ENCODE data around the gene DNAJC5.
"Not testable (repeated sequence)": the region's sequence is repeated elsewhere in the genome, so short reads cannot be mapped to it uniquely, and the experiment has no call there.

DNAJC5 gene

GRCh38 chr20:63929071-63929470, 34.1 kb downstream of the DNAJC5 start:
- H3K9ac ChIP-seq (ENCODE audit: low read depth, low read length): no peak overlapping the region
- no peaks in the 10 kb centered on the region for H3K9me3 ChIP-seq (ENCODE audit: control insufficient read depth, insufficient read depth, low read length)
- peaks cover 4% of the 10 kb centered on the region for H3K36me3 ChIP-seq (ENCODE audit: insufficient read depth, low read length)
- no peaks in the 10 kb centered on the region for H3K4me1 ChIP-seq (ENCODE audit: insufficient read depth, low read length)

- H3K9ac ChIP-seq (ENCODE audit: low read depth, low read length); H3K4me1 ChIP-seq (ENCODE audit: insufficient read depth, low read length); H3K36me3 ChIP-seq (ENCODE audit: insufficient read depth, low read length); H3K9me3 ChIP-seq (ENCODE audit: control insufficient read depth, insufficient read depth, low read length): not testable (repeated sequence)
Measured at GRCh38 chr20:63929473-63929883, 34.6 kb downstream of the DNAJC5 start.

- Histone ChIP-seq H3K9ac (ENCODE audit: low read depth, low read length) (no peak overlapping the region), H3K4me1 (ENCODE audit: insufficient read depth, low read length) (no peaks in the 10 kb centered on the region), H3K9me3 (ENCODE audit: control insufficient read depth, insufficient read depth, low read length) (no peaks in the 10 kb centered on the region), H3K36me3 (ENCODE audit: insufficient read depth, low read length) (peaks cover 8% of the 10 kb centered on the region)
Measured at GRCh38 chr20:63930971-63931553, 36.1 kb downstream of the DNAJC5 start.

GRCh38 chr20:63931735-63932134, 36.8 kb downstream of the DNAJC5 start:
- no peaks in the 10 kb centered on the region for H3K9me3 ChIP-seq (ENCODE audit: control insufficient read depth, insufficient read depth, low read length)
- no peaks in the 10 kb centered on the region for H3K4me1 ChIP-seq (ENCODE audit: insufficient read depth, low read length)
- H3K9ac ChIP-seq (ENCODE audit: low read depth, low read length): no peak overlapping the region
- peaks cover 8% of the 10 kb centered on the region for H3K36me3 ChIP-seq (ENCODE audit: insufficient read depth, low read length)

GRCh38 chr20:63932606-63933160, 37.8 kb downstream of the DNAJC5 start:
- H3K9ac ChIP-seq (ENCODE audit: low read depth, low read length): no peak overlapping the region
- H3K9me3 ChIP-seq (ENCODE audit: control insufficient read depth, insufficient read depth, low read length): no peaks in the 10 kb centered on the region
- H3K36me3 ChIP-seq (ENCODE audit: insufficient read depth, low read length): peaks cover 8% of the 10 kb centered on the region
- H3K4me1 ChIP-seq (ENCODE audit: insufficient read depth, low read length): no peaks in the 10 kb centered on the region; the same call in 1 of the 2 replicates

DNA sequence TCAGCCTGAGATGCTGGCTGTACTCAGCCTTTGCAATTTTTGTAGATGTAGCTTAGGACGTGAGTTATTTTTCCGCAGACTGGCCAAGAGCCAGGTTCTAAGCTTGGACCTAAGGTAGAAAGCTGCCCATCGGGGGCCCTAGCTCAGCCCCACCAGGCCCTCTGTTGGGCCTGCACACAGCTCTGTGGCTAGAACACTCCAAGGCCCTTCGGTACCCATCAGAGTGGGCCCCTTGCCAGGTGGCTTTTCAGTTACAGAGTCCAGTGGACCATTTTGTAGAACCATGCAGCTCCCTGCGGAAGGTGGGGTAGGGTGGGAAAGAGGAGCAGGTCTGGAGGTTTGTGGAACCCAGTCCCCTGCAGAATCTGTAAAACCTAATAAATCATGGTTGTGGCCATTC, 38.7 kb downstream of the DNAJC5 start:
- peaks cover 8% of the 10 kb centered on the region for H3K36me3 ChIP-seq (ENCODE audit: insufficient read depth, low read length)
- no peaks in the 10 kb centered on the region for H3K9me3 ChIP-seq (ENCODE audit: control insufficient read depth, insufficient read depth, low read length)
- no peak overlapping the region for H3K9ac ChIP-seq (ENCODE audit: low read depth, low read length)
- no peaks in the 10 kb centered on the region; the same call in 1 of the 2 replicates for H3K4me1 ChIP-seq (ENCODE audit: insufficient read depth, low read length)

GRCh38 chr20:63934271-63935068, 39.5 kb downstream of the DNAJC5 start:
- Histone ChIP-seq H3K9ac (ENCODE audit: low read depth, low read length) (no peak overlapping the region), H3K36me3 (ENCODE audit: insufficient read depth, low read length) (peaks cover 8% of the 10 kb centered on the region), H3K4me1 (ENCODE audit: insufficient read depth, low read length) (no peaks in the 10 kb centered on the region; the same call in 1 of the 2 replicates), H3K9me3 (ENCODE audit: control insufficient read depth, insufficient read depth, low read length) (no peaks in the 10 kb centered on the region)

DNA sequence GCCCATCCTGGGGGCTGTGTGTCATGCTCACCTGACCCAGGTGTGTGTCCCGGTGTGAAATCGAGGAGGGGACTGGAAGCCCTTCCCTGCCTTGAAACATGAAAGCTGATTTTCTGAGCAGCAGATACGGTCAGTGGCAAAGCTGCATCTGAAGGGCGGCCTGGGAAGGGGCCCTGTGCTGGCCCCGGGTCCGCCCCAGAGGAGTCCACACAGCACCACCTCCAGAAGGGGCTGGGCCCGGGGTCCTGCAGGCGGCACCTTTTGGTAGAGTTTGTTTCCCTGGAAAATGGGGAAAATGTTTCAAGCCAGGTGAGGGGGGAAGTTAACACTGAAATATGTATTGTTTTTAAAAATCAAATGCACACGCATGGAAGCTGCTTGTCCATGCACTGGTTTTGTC, 40.5 kb downstream of the DNAJC5 start:
- H3K36me3 ChIP-seq (ENCODE audit: insufficient read depth, low read length): peaks cover 4% of the 10 kb centered on the region; the same call in 1 of the 2 replicates
- H3K9ac ChIP-seq (ENCODE audit: low read depth, low read length): no peak overlapping the region
- no peaks in the 10 kb centered on the region for H3K9me3 ChIP-seq (ENCODE audit: control insufficient read depth, insufficient read depth, low read length)

DNA sequence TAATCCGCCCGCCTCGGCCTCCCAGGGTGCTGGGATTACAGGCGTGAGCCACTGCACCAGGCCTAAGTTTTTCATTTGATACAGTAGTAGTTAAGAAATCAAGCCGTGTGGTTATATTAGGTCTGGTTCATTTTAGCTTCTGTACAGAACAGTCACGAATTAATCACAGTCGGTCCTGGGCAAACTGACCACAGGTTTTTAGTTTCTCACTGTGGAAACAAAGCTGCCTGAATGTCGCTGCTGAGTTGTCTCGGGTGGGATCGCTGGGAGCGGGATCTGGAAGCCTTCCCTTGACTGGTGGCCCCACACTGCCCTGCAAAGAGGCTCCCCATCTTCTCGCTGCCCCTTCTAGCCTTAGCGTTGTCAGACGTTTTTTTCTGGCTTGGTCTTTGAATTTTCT, 42.7 kb downstream of the DNAJC5 start:
- Histone ChIP-seq H3K4me1 (ENCODE audit: insufficient read depth, low read length) (no peaks in the 10 kb centered on the region; the same call in 1 of the 2 replicates), H3K36me3 (ENCODE audit: insufficient read depth, low read length) (peaks cover 4% of the 10 kb centered on the region; the same call in 1 of the 2 replicates), H3K9ac (ENCODE audit: low read depth, low read length) (no peak overlapping the region), H3K9me3 (ENCODE audit: control insufficient read depth, insufficient read depth, low read length) (no peaks in the 10 kb centered on the region)

More for the DNA sequence above, 40.5 kb downstream of the DNAJC5 start:
- no peaks in the 10 kb centered on the region; the same call in 1 of the 2 replicates for H3K4me1 ChIP-seq (ENCODE audit: insufficient read depth, low read length)

DNA sequence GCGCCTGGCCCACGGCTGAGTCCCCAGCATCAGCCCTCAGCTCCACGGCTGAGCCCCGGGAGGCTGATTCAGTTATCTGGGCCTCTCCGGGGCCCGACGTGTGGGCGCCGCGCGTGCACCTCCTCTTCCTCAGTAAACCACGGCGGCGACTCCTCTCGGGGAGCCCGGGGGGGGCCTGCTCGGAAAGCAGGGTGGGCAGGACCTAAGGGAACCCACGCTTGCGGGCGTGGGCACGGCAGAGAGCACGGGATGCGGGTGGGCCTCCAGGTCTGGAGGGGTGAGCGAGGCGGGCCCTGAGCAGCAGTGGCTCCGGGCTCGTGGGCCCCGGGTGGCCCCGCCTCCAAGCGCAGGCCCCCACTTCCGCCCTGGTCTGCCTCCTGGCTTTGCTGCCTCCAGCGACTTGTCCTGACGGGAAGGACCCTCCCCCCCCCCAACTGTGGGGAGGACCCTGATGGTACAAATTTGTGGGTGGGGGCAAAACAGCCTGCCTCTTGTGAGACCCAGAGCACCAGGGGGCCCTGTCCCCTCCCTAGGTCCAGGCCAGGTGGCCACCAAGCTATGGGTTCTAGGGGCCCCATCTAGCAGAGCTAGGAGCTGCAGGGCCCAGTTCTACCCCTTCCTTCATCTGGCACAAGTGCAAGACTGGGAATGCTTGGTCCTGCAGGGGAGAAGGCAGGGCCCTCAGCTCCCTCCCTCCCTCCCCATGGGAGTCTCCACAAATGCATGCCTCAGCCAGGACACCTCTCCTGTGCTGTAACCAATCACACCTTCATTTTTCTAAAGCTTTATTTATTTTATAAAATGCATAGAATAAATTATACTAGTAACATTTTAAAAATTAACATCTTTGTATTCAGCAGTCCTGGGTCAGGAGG, 44.4 kb downstream of the DNAJC5 start:
- Histone ChIP-seq H3K4me1 (ENCODE audit: insufficient read depth, low read length) (peaks cover 8% of the 10 kb centered on the region; the same call in 1 of the 2 replicates), H3K9ac (ENCODE audit: low read depth, low read length) (peak overlapping the region; percentile 59), H3K36me3 (ENCODE audit: insufficient read depth, low read length) (peaks cover 4% of the 10 kb centered on the region; the same call in 1 of the 2 replicates), H3K9me3 (ENCODE audit: control insufficient read depth, insufficient read depth, low read length) (no peaks in the 10 kb centered on the region)

DNA sequence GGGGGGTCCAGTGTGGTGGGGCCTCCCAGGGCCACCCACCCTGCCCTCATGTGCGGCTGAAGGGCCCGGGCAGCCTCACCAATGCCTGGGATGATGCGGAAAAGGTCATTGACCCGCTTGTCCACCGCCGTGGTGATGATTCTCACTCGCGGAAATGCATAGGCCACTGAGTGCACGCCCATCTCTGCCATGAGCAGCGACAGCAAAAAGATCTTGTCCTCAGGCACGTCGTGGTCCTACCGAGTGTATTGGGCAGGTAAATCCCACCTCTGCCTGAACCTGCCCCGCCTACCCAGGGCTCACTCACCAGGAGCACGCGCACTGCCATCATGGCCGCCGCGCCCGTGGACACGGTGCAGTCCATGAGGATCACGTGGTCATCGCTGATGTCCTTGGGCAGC, 45.1 kb downstream of the DNAJC5 start:
- Histone ChIP-seq H3K9ac (ENCODE audit: low read depth, low read length) (peak overlapping the region; percentile 59), H3K9me3 (ENCODE audit: control insufficient read depth, insufficient read depth, low read length) (no peaks in the 10 kb centered on the region), H3K36me3 (ENCODE audit: insufficient read depth, low read length) (no peaks in the 10 kb centered on the region), H3K4me1 (ENCODE audit: insufficient read depth, low read length) (peaks cover 8% of the 10 kb centered on the region; the same call in 1 of the 2 replicates)

GRCh38 chr20:63940472-63941266, 45.7 kb downstream of the DNAJC5 start:
- no peaks in the 10 kb centered on the region for H3K9me3 ChIP-seq (ENCODE audit: control insufficient read depth, insufficient read depth, low read length)
- H3K36me3 ChIP-seq (ENCODE audit: insufficient read depth, low read length): no peaks in the 10 kb centered on the region
- peak overlapping the region; percentile 59 for H3K9ac ChIP-seq (ENCODE audit: low read depth, low read length)
- peaks cover 8% of the 10 kb centered on the region; the same call in 1 of the 2 replicates for H3K4me1 ChIP-seq (ENCODE audit: insufficient read depth, low read length)

DNA sequence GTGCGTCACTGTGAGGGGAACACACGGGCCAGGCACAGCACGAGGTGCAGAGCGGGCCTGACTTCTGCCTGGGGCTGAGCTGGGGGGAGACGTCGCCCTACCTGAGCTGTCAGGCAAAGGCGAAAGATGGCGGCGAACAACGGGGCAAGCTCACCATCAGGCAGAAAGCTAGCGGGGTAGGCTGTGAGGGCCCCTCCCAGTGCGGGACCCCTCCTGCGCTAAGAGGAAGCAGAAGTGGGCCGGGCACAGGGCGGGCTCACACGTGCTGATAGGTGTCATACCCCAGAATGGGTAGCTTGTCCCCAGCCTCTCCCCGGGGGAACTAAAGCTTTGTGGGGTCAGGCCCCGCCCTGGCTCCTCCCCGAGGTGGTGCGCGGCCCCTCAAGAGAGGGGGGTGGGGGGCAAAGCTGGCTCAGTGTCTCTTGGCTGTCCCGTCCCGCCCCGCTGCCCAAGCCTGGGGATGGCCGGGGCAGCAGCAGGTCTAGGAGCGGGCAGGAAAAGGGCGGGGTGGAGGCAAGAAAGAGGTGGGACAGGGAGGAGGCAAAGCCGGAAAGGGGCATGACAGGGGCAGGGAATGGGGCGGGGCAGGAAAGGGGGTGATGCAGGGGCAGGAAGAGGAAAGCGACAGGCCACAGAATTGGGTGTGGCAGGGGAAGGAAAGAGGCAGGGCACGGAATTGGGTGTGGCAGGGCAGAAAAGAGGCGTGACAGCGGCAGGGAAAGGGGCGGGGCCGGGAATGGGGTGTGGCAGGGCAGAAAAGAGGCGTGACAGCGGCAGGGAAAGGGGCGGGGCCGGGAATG, 46.6 kb downstream of the DNAJC5 start:
- H3K36me3 ChIP-seq (ENCODE audit: insufficient read depth, low read length): no peaks in the 10 kb centered on the region
- no peaks in the 10 kb centered on the region for H3K9me3 ChIP-seq (ENCODE audit: control insufficient read depth, insufficient read depth, low read length)

More for the DNA sequence above, 46.6 kb downstream of the DNAJC5 start:
- Histone ChIP-seq H3K9ac (ENCODE audit: low read depth, low read length) (peak overlapping the region; percentile 59), H3K4me1 (ENCODE audit: insufficient read depth, low read length) (peaks cover 8% of the 10 kb centered on the region; the same call in 1 of the 2 replicates)
